Epidermal melanocyte (primary cell): Measurements from ENCODE around the gene THOC6.
A peak's percentile ranks its signal among the peaks of the same experiment; 100 is the strongest.
"Not testable (repeated sequence)": the region's sequence is repeated elsewhere in the genome, so short reads cannot be mapped to it uniquely, and the experiment has no call there.

ENCODE experiments used
- DNase-seq: peaks from one replicate; pipeline ENCODE4 v3.0.0; 2011; ENCODE audit warnings: low spot score; ENCODE audit not compliant: insufficient read length

THOC6 gene

DNA sequence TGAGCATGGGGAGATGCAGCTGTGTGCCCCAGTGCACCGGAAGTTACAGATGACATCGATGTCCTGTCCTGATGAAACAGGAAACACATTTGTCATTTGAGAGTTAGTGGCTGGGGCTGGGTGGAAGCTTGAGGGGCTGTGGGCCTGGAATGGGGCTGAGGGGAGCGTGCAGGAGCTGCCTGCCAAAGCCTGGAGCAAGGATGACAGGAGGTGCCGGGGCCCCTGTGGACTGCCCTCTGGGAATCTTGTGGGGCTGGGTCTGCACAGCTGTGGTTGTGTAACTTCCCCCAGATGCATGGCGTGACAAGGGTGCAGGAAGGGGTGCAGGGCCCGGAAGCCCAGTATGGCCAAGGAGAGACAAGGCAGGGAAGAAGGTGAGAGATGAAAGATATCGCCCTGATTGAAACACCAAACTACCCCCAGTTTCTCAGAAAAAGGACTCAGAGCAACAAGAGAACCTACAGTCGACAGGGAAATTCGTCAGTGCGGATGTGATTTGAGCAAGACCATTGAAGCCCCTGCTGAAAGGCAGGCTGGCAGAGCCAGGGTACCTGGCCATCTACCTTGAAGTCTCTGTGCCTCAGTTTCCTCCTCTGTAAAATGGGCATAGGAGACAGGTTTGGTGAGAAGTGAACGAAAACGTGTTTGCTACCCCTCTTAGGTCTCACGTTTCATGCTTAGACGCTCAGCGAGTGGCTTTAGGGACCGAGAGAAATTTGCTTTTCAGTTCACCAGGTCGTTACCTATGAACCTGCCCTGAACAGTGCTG lies 31.3 kb downstream of the THOC6 start:
- no peak for DNase-seq

DNA sequence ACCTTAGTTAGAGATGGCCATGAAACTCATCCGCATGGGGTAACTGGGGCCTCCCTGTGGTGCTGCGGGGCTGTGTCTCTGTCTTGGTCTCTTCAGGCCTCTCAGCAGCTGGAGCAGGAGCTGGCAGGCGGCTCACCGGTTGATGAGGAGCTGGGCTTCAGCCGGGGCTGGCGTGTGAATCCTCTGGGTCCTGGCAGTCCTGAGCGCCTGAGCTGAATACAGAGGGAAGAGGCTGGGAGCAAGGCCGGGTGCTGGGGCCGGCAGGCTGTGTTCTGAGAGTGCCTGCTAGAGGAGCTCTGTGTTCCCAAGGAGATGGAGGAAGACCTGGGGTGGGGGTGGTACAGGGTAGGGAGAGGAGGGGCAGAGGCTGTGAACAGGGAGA lies 31.9 kb downstream of the THOC6 start:
- DNase-seq, result not testable (repeated sequence)

DNA sequence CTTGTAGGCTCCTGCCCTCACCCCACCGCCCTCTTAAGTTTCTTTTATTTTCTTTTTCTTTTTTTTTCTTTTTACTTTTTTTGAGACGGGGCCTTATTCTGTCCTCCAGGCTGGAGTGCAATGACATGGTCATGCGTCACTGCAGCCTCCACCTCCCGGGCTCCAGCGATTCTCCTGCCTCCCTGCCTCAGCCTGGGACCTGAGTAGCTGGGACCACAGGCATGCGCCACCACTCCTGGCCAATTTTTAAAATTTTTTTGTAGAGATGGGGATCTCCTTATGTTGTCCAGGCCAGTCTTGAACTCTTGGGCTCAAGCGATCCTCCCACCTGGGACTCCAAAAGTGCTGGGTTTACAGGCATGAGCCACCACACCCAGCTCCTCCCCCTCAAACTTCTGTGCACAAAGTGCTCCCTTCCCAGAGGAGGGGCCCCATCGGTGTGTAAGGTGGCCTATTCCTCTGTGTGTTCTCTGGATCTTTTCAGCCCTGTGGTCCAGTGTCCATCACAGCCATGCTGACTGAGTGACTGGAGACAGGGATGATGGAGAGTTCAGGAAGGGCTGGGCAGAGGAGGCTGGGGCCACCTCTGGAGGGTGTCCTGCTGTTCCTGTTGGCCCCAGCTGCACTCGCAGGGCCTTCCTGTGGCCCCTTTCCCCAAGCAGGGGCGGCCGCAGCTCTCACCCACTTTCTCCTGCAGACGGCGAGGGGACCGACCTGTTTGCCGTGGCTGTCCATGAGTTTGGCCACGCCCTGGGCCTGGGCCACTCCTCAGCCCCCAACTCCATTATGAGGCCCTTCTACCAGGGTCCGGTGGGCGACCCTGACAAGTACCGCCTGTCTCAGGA lies 32.7 kb downstream of the THOC6 start:
- no peak for DNase-seq

DNA sequence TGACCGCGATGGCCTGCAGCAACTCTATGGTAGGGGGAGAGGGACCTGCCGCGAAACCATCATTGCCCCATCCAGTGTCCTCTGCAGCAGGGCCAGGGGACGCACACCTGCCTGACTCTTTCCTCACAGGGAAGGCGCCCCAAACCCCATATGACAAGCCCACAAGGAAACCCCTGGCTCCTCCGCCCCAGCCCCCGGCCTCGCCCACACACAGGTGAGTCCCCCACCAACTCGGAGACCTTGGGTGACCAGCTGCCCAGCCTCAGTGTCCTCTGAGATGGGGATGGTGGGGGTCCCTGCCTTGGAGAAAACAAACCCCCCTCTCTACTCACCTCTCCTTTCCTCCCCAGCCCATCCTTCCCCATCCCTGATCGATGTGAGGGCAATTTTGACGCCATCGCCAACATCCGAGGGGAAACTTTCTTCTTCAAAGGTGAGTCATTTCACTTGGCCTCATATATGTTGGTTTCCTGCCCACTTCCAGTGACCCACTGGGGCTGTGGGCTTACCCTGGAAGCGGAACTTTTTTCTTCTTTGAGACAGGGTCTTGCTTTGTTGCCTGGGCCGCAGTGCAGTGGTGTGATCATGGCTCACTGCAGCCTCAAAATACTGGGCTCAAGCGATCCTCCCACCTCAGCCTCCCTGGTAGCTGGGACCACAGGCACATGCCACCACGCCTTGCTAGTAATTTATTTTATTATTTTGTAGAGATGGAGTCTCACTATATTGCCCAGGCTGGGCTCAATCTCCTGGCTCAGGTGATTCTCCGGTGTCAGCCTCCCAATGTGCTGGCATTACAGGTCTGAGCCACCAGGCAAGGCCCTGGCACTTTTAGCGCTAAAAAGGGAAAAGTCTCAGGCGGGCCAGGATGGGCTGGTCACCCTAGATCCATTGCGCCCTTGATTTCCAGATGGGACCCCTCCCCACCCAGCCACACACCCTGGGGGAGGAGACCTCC lies 33.6 kb downstream of the THOC6 start:
- DNase-seq, result no peak

DNA sequence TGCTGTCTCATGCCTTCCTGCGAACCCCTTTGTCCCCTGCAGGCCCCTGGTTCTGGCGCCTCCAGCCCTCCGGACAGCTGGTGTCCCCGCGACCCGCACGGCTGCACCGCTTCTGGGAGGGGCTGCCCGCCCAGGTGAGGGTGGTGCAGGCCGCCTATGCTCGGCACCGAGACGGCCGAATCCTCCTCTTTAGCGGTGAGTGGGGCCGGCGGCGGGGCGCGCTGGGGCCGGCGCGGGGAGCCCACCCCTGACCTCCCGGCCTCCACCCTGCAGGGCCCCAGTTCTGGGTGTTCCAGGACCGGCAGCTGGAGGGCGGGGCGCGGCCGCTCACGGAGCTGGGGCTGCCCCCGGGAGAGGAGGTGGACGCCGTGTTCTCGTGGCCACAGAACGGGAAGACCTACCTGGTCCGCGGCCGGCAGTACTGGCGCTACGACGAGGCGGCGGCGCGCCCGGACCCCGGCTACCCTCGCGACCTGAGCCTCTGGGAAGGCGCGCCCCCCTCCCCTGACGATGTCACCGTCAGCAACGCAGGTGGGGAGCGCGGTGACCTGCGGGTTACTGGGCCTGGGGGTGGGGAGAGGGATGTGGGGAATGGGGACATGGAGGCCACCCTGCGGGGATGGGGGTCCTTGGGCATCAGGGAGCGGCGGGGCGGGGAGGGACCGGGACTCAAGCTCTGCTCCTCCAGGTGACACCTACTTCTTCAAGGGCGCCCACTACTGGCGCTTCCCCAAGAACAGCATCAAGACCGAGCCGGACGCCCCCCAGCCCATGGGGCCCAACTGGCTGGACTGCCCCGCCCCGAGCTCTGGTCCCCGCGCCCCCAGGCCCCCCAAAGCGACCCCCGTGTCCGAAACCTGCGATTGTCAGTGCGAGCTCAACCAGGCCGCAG lies 34.5 kb downstream of the THOC6 start:
- no peak for DNase-seq

DNA sequence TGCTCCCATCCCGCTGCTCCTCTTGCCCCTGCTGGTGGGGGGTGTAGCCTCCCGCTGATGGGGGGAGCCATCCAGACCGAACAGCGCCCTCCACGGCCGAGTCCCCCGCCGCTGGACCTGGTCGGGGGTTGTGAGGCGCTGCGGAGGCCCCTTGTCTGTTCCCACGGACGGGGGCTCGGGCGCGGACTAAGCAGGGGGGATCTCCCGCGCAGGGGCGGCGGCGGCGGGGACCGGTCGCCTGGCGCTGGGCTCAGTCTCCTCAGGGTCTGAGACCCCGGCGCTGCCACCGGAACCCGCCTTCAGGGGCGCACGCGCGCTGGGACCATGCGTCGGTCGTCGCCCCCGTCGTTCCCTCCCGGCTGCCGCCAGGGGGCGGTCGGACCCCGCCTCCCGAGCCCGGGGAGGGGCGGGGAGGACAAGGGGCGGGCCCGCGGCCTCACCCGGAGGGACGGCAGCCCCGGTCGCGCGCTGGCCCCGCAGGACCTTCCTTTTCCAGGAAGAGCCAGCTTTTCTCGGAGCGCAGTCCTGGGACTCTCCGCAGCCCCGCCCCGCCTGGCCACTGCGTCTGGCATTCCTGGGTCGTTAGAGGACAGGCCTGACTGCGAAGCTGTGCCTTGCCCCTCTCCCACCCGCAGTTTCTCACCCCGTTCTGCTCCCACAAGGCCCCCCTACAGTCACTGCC lies 35.3 kb downstream of the THOC6 start:
- DNase-seq, result peak; percentile 85

DNA sequence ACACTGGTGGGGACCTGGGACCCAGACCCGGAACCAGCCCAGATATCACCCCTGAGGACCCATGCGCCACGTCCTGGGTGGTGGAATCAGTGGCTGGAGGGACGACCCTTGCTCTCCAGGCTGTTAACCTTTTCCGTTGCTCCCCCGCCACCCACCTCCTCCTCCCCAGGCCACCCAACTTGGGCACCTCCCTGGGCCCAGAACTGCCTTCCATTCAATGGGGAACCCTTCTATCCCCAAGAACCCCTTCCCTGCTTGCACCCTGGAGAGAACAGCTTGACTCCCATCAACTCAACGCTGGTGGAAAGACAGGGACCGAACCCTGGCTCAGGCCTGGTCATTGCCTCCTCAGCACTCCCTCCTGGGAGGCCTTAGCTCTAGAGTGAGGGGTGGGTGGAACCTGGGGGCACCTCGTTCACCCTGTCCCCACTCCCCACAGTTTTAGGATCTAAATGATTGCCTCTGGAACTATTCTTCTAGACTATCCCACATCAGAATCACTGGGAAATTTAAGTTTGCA lies 35.9 kb downstream of the THOC6 start:
- DNase-seq, result no peak

DNA sequence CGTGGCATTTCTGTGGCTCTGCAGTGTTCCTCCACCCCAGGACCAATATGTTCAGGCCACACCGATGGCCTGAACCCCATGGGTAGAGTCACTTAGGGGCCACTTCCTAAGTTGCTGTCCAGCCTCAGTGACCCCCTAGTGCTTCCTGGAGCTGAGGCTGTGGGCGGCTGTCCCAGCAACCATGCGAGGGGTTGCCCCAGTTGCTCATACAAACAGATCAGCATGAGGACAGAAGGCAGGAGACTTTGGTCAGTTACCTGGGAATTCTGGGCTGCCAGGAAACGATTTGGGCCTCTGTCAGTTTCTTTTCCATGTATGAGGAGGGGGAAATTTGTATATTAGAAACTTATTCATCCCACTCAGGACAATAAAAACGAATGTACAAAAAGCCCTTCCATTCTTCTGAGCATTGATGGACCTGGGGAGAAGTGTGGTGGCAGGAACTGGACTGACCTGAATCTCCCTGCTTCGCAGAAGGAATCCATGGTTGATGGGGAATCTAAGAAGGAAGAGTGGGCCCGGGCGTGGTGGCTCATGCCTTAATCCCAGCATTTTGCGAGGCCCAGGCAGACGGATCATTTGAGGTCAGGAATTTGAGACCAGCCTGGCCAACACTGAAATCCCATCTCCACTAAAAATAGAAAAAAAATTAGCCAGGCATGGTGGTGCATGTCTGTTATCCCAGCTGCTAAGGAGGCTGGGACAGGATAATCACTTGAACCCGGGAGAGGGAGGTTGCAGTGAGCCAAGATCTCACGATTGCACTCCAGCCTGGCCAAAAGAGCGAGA lies 36.7 kb downstream of the THOC6 start:
- DNase-seq, result no peak

DNA sequence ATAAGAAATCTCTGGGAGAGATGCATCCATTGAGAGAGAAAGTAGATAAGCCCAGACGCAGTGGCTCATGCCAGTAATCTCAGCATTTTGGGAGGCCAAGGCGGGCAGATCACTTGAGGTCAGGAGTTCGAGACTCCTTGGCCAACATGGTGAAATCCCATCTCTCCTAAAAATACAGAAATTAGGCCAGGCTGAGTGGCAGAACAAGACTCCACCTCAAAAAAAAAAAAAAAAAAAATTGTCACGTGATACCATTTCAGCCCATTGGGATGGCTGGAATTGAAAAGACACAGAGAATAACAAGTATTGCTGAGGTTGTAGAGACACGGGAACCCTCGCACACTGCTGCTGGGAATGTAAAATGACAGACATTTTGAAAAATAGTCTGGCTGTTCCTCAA lies 38.7 kb downstream of the THOC6 start:
- DNase-seq, result no peak

DNA sequence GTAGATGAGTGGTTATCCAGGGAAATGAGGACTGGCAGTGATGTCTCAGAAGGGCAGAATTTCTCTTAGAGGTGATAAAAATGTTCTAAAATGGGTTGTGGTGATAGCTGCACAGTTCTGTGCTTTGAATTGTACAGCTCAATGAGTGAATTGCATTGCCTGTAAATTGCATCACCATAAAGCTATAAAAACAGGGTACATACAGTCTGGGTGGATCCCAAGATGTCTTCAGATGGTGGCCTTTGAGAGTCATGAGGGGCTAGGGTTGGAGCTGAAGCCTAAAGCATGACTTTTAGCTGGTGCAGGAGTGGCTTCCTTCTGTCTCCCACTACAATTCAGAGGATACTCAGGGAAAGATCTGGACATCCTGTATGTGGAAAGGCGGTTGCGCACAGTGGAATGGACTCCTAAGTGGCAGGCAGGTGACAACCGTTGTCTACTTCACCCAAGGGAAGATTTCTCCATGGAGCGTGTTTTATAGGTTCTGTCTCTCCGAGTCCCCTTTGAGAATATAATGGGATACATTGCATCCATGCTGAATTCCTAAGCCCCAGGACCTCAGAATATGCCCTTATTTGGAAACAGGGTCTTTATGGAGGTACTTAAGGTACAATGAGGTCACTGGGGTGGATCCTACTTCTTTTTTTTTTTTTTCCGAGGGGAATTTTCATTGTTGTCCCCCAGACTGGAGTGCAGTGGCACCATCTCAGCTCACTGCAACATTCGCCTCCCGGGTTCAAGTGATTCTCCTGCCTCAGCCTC lies 40.0 kb downstream of the THOC6 start:
- DNase-seq, result no peak

DNA sequence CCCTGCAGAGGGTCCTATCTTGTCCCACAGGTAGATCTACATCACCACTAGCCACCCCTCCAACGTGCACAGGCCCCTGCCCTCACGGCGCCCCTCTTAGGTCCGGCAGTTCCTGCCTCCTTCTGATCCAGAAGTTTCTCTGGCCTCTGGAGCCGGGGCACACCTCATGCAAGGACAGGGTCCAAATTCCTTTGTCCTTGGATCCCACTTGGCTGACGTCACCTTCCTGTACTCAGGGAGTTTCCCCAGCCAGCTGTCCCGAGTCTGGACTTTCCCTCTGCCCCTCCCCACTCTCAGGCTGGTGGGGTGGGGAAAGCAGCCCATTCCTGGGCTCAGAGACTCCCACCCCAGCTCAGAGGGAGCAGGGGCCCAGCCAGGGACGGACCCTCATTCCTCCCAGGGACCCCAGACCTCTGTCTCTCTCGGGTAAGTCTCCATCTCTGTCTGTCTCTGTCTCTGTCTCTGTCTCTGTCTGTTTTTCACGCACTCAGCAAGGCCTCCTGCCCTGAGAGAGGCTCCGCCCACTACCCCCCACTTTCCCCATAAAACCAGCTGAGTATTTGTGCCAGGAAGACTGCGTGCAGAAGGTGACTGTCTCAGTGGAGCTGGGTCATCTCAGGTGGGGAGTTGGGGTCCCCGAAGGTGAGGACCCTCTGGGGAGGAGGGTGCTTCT lies 41.4 kb downstream of the THOC6 start, which contains the start of gene IL32:
IL32 (plus strand) TSS at position 572 of the 673 bp plus-strand sequence. CDS start 172 bp downstream, outside the sequence.
- DNase-seq, result no peak

DNA sequence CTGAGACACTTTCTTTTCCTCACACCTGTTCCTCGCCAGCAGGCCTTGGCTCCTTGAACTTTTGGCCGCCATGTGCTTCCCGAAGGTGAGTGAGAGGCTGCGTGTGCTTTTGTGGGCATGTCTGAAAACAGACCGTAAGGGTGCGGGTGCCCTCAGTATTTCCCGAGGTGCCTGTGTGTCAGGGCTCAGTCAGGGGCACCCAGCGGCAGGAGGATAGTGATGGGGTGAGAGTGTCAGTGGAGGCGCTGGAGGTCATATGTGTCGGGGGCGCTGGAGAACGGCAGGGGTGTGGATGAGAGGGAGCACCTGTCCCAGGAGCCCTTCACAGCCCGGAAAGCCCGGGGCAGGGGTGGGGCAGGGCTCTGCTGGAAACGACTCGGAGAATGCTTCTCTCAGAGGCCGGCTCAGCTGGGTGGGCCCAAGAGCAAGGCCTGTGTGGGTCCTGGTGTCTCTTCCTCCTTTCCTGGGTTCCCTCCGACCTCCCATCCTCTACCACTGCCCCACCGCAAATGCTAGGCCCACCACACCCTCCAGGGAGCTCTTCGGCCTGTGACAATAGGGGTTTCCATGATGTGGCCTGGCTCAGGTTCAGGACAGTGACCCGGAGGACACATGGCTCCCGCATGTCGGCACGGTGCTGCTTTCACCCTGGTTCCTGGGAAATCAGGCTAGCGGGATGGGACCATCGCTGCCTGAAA lies 42.1 kb downstream of the THOC6 start:
- DNase-seq, result no peak

DNA sequence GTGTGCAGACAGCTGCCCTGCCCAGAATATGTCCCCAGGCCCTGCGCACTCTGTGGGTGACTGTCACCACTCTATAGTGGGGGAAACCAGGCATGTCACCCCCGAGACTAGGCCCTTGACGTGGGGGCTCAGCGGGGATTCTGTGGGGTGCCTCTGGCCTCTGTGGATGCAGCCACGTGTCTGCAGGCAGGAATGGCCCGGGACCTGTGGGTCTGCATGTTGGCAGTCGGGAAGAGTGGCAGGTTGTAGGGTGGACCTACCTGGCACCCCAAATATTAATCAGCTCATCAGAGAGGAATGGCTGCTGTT lies 42.6 kb downstream of the THOC6 start:
- no peak for DNase-seq

DNA sequence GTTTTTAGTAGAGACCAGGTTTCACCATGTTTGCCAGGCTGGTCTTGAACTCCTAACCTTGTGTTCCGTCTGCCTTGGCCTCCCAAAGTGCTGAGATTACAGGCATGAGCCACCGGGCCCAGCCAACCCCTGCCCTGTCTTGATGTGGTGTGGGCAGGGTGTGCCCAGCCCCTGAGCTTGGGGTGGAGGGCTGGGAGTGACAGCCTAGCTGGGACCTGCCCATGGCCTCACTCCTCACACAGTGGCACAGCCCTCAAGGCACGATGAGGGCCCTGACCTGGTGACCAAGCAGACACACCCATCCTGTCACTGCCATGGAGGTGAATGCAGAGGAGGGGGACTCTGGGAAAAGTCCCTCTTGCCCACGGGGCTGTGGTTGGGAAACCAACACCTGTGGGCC lies 44.7 kb downstream of the THOC6 start:
- DNase-seq, result no peak

DNA sequence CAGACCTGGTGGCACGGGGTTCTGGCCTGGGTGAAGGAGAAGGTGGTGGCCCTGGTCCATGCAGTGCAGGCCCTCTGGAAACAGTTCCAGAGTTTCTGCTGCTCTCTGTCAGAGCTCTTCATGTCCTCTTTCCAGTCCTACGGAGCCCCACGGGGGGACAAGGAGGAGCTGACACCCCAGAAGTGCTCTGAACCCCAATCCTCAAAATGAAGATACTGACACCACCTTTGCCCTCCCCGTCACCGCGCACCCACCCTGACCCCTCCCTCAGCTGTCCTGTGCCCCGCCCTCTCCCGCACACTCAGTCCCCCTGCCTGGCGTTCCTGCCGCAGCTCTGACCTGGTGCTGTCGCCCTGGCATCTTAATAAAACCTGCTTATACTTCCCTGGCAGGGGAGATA lies 45.3 kb downstream of the THOC6 start:
- DNase-seq, result not testable (repeated sequence)

DNA sequence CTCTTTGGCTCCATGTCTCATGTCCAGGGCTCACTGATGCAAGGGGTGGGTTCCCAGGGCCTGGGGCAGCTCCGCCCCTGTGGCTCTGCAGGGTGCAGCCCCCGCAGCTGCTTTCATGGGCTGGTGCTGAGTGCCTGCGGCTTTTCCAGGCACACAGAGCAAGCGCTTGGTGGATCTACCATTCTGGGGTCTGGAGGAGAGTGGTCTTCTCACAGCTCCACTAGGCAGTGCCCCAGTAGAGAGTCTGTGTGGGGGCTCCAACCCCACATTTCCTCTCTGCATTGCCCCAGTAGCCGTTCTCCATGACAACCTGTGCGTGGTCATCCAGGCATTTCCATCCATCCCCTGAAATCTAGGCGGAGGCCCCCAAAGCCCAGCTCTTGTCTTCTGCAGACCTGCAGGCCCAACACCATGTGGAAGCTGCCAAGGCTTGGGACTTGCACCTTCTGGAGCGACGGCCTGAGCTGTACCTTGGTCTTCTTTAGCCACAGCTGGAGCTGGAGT lies 46.8 kb downstream of the THOC6 start:
- DNase-seq, result no peak

DNA sequence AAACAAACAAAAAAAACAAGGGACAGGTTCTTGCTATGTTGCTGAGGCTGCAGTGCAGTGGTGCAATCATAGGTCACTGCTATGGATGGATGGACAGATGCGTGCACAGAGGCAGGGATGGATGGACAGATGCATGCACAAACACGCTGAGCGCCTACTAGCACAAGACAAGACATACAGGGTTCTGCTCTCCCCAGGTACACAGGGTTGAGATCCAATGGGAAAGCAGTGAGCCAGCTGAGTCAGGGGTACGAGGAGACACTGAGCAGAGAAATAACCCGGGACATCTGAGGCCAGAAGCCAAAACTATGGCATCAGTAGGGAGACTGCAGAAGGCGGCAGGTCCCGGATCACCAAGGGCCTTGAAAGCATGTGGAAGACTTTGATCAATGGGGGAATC lies 47.8 kb downstream of the THOC6 start:
- DNase-seq, result no peak
